Liver (tissue), 9 donors: ENCODE measurements around the gene PDP2. TPM values are rescaled to one million over a fixed set of nuclear protein-coding genes. Genes with fewer than 3 reads are reported as not detected.

ENCODE experiments used
- DNase-seq: peaks from one replicate; pipeline ENCODE4 v3.0.0-alpha.2; 2017; ENCODE audit warnings: low spot score
- H3K27ac ChIP-seq, 2 donors: one replicate each; pipeline ENCODE4 v1.7.0; 2013; ENCODE audit warnings: inconsistent platforms in 2 of 2, low read length in 2 of 2, control low read depth in 1 of 2, low read depth in 1 of 2, mild to moderate bottlenecking in 1 of 2
- H3K27me3 ChIP-seq, 4 donors: one replicate each; pipeline versions ENCODE4 v1.6.1 to v1.7.0; 2013; ENCODE audit warnings: low read length in 3 of 4, inconsistent platforms in 1 of 4, mild to moderate bottlenecking in 1 of 4, moderate library complexity in 1 of 4; ENCODE audit not compliant: control insufficient read depth in 4 of 4, insufficient read depth in 4 of 4
- H3K36me3 ChIP-seq, 4 donors: one replicate each; pipeline versions ENCODE4 v1.6.1 to v1.7.0; 2013; ENCODE audit warnings: low read length in 3 of 4, mild to moderate bottlenecking in 3 of 4, low read depth in 1 of 4, moderate library complexity in 1 of 4; ENCODE audit not compliant: control insufficient read depth in 4 of 4, insufficient read depth in 3 of 4
- H3K4me1 ChIP-seq, 4 donors: one replicate each; pipeline versions ENCODE4 v1.6.1 to v1.7.0; 2013; ENCODE audit warnings: low read length in 3 of 4, mild to moderate bottlenecking in 3 of 4, moderate library complexity in 1 of 4; ENCODE audit not compliant: control insufficient read depth in 4 of 4, insufficient read depth in 4 of 4
- H3K4me3 ChIP-seq, 3 donors: one replicate each; pipeline versions ENCODE4 v1.6.1 to v1.7.0; 2013; ENCODE audit warnings: low read length in 3 of 3, control low read depth in 1 of 3, low read depth in 1 of 3, mild to moderate bottlenecking in 1 of 3
- H3K9ac ChIP-seq, 2 donors: one replicate each; pipeline ENCODE4 v1.7.0; 2013; ENCODE audit warnings: low read length in 2 of 2, mild to moderate bottlenecking in 2 of 2, moderate library complexity in 2 of 2, control low read depth in 1 of 2, low read depth in 1 of 2
- H3K9me3 ChIP-seq, 4 donors: one replicate each; pipeline versions ENCODE4 v1.6.1 to v1.7.0; 2013; ENCODE audit warnings: low read length in 3 of 4; ENCODE audit not compliant: control insufficient read depth in 4 of 4
- EGR1 ChIP-seq, 2 donors: IDR thresholded peaks; 2 replicates each; pipeline ENCODE4 v1.6.1; 2016 to 2018; ENCODE audit warnings: antibody characterized with exemption in 2 of 2, low read depth in 2 of 2
- FOXA1 ChIP-seq: IDR thresholded peaks from 2 replicates; pipeline ENCODE4 v1.6.1; 2016; ENCODE audit warnings: antibody characterized with exemption
- FOXA2 ChIP-seq: IDR thresholded peaks from 2 replicates; pipeline ENCODE4 v1.6.1; 2016; ENCODE audit warnings: antibody characterized with exemption
- GABPA ChIP-seq, 2 donors: IDR thresholded peaks in 1 of 2; conservative IDR thresholded peaks in 1 of 2; 2 replicates each; pipeline ENCODE4 v1.6.1; 2016; ENCODE audit warnings: antibody characterized with exemption in 2 of 2, mild to moderate bottlenecking in 1 of 2, moderate library complexity in 1 of 2
- HNF4A ChIP-seq, 2 donors: conservative IDR thresholded peaks; 2 replicates each; pipeline ENCODE4 v1.6.1; 2016; ENCODE audit warnings: antibody characterized with exemption in 2 of 2, mild to moderate bottlenecking in 2 of 2
- HNF4G ChIP-seq: IDR thresholded peaks from 2 replicates; pipeline ENCODE4 v1.6.1; 2016; ENCODE audit warnings: antibody characterized with exemption
- JUND ChIP-seq, 2 donors: IDR thresholded peaks; 2 replicates each; pipeline ENCODE4 v1.6.1; 2016; ENCODE audit warnings: antibody characterized with exemption in 2 of 2
- NR2F2 ChIP-seq: IDR thresholded peaks from 2 replicates; pipeline ENCODE4 v1.6.1; 2016; ENCODE audit warnings: antibody characterized with exemption
- RAD21 ChIP-seq, 2 donors: IDR thresholded peaks; 2 replicates each; pipeline ENCODE4 v1.6.1; 2016; ENCODE audit warnings: antibody characterized with exemption in 2 of 2, mild to moderate bottlenecking in 2 of 2
- RXRA ChIP-seq, 2 donors: IDR thresholded peaks; 2 replicates each; pipeline ENCODE4 v1.6.1; 2017 to 2018; ENCODE audit warnings: antibody characterized with exemption in 2 of 2, mild to moderate bottlenecking in 1 of 2
- SP1 ChIP-seq: IDR thresholded peaks from 2 replicates; pipeline ENCODE4 v1.6.1; 2018; ENCODE audit warnings: antibody characterized with exemption, mild to moderate bottlenecking
- YY1 ChIP-seq: IDR thresholded peaks from 2 replicates; pipeline ENCODE4 v1.6.1; 2016; ENCODE audit warnings: antibody characterized with exemption, mild to moderate bottlenecking
- WGBS: extraction: QIAGEN DNeasy Blood & Tissue Kit; methylation state at CpG from one replicate; pipeline ENCODE4 v1.1.7; 2013; 5-methylcytosine and 5-hydroxymethylcytosine counted together
- polyA plus RNA-seq, 2 donors: library from polyadenylated mRNA; stranded (reverse) in 1 of 2; unstranded in 1 of 2; fragments of 200-250 nt in 1 of 2; fragments of >200 nt in 1 of 2; fragmentation: Nextera tagmentation in 1 of 2; extraction: Ambion mirVana in 1 of 2; gene quantifications; one replicate each; pipeline versions ENCODE4 v1.2.1 to v1.2.3, GENCODE V29; 2013 to 2015
- total RNA-seq, 2 donors: library from RNA; depleted of rRNA; stranded (reverse); fragments of >200 nt; gene quantifications; one replicate each; pipeline ENCODE4 v1.2.3, GENCODE V29; 2014
- TF ChIP-seq, protein P1 (sequence below): IDR thresholded peaks from 2 replicates; pipeline ENCODE4 v1.6.1; 2016; ENCODE audit warnings: antibody characterized with exemption
- TF ChIP-seq, protein P2 (sequence below): IDR thresholded peaks from 2 replicates; pipeline ENCODE4 v1.6.1; 2016; ENCODE audit warnings: antibody characterized with exemption
- TF ChIP-seq, protein P3 (sequence below): IDR thresholded peaks from 2 replicates; pipeline ENCODE4 v1.6.1; 2016; ENCODE audit warnings: antibody characterized with exemption
- TF ChIP-seq, protein P4 (sequence below): IDR thresholded peaks from 2 replicates; pipeline ENCODE4 v1.6.1; 2016; ENCODE audit warnings: antibody characterized with exemption, mild to moderate bottlenecking
- TF ChIP-seq, protein P5 (sequence below): fragments of 150-350 bp; IDR thresholded peaks from 2 replicates; pipeline ENCODE4 v1.5.1; 2017; ENCODE audit warnings: improper control_type of control experiment, low read depth, low read length; ENCODE audit not compliant: missing input control
- donor health status: healthy.
- donor health status: healthy.
- donor health status: healthy.
- donor health status: healthy.
- donor health status: healthy.

The PDP2 gene
- total and polyA plus RNA-seq, 4 donors: 2.3 to 9.4 (median 6.1) TPM

DNA sequence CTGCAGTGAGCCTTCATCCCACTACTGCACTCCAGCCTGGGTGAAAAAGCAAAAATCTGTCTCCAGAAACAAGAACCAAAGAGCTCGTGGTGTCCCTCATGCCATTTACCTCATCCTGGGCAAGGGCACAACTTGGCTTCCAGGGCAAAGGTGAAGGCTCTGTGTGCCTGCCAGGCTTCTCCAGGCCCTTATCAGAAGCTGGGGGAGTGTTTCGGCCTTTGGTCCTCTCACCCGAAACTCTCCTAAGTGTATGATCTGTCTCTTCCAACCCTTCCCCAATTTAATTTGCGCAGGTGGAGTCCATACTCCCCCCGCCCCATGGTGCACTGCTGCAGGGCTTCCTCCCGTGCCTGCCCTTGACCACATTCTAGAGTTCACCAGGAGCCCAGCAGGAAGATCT lies 56.1 kb downstream of the PDP2 start:
- H3K9ac ChIP-seq: peak overlapping the region; percentile 89 to 93
- no peaks in the 10 kb centered on the region for H3K9me3 ChIP-seq
- H3K4me1 ChIP-seq: peaks cover 10 to 62% (median 54%) of the 10 kb centered on the region in 4 donors
- H3K4me3 ChIP-seq: peak overlapping the region; percentile 77 to 93 (median 81)
- H3K27ac ChIP-seq: peak overlapping the region; percentile 94 to 96
- no peaks in the 10 kb centered on the region for H3K27me3 ChIP-seq
- H3K36me3 ChIP-seq: peaks cover 17 to 23% (median 20%) of the 10 kb centered on the region in 4 donors
- WGBS: 29% methylated on average over 6 of the region's 6 CpGs
- no peak for DNase-seq
- TF ChIP-seq GABPA (IDR thresholded peaks at IDR 0.05 in 1 of 2, conservative IDR thresholded peaks at IDR 0.05 in 1 of 2): peak in 1 of 2 donors; percentile 10
- no peak for TF ChIP-seq FOXA2
- peak; percentile 41 for TF ChIP-seq HNF4G
- no peak for TF ChIP-seq FOXA1
- TF ChIP-seq SP1: peak; percentile 55
- TF ChIP-seq, protein P1, sequence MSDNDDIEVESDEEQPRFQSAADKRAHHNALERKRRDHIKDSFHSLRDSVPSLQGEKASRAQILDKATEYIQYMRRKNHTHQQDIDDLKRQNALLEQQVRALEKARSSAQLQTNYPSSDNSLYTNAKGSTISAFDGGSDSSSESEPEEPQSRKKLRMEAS: peak; percentile 57
- TF ChIP-seq NR2F2: no peak
- TF ChIP-seq JUND (IDR thresholded peaks at IDR 0.05): peak in 1 of 2 donors; percentile 64
- peak; percentile 6 to 9 for TF ChIP-seq RAD21 (IDR thresholded peaks at IDR 0.05)
- TF ChIP-seq EGR1 (IDR thresholded peaks at IDR 0.05; ENCODE audit: low read depth in 2 of 2): no peak
- peak; percentile 84 to 93 for TF ChIP-seq RXRA (IDR thresholded peaks at IDR 0.05)
- peak; percentile 76 to 87 for TF ChIP-seq HNF4A (conservative IDR thresholded peaks at IDR 0.05)
- TF ChIP-seq, protein P2, sequence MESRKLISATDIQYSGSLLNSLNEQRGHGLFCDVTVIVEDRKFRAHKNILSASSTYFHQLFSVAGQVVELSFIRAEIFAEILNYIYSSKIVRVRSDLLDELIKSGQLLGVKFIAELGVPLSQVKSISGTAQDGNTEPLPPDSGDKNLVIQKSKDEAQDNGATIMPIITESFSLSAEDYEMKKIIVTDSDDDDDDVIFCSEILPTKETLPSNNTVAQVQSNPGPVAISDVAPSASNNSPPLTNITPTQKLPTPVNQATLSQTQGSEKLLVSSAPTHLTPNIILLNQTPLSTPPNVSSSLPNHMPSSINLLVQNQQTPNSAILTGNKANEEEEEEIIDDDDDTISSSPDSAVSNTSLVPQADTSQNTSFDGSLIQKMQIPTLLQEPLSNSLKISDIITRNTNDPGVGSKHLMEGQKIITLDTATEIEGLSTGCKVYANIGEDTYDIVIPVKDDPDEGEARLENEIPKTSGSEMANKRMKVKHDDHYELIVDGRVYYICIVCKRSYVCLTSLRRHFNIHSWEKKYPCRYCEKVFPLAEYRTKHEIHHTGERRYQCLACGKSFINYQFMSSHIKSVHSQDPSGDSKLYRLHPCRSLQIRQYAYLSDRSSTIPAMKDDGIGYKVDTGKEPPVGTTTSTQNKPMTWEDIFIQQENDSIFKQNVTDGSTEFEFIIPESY: no peak
- TF ChIP-seq, protein P3, sequence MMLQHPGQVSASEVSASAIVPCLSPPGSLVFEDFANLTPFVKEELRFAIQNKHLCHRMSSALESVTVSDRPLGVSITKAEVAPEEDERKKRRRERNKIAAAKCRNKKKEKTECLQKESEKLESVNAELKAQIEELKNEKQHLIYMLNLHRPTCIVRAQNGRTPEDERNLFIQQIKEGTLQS: no peak
- TF ChIP-seq, protein P4, sequence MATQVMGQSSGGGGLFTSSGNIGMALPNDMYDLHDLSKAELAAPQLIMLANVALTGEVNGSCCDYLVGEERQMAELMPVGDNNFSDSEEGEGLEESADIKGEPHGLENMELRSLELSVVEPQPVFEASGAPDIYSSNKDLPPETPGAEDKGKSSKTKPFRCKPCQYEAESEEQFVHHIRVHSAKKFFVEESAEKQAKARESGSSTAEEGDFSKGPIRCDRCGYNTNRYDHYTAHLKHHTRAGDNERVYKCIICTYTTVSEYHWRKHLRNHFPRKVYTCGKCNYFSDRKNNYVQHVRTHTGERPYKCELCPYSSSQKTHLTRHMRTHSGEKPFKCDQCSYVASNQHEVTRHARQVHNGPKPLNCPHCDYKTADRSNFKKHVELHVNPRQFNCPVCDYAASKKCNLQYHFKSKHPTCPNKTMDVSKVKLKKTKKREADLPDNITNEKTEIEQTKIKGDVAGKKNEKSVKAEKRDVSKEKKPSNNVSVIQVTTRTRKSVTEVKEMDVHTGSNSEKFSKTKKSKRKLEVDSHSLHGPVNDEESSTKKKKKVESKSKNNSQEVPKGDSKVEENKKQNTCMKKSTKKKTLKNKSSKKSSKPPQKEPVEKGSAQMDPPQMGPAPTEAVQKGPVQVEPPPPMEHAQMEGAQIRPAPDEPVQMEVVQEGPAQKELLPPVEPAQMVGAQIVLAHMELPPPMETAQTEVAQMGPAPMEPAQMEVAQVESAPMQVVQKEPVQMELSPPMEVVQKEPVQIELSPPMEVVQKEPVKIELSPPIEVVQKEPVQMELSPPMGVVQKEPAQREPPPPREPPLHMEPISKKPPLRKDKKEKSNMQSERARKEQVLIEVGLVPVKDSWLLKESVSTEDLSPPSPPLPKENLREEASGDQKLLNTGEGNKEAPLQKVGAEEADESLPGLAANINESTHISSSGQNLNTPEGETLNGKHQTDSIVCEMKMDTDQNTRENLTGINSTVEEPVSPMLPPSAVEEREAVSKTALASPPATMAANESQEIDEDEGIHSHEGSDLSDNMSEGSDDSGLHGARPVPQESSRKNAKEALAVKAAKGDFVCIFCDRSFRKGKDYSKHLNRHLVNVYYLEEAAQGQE: peak; percentile 49
- TF ChIP-seq YY1: peak; percentile 67
- TF ChIP-seq, protein P5, sequence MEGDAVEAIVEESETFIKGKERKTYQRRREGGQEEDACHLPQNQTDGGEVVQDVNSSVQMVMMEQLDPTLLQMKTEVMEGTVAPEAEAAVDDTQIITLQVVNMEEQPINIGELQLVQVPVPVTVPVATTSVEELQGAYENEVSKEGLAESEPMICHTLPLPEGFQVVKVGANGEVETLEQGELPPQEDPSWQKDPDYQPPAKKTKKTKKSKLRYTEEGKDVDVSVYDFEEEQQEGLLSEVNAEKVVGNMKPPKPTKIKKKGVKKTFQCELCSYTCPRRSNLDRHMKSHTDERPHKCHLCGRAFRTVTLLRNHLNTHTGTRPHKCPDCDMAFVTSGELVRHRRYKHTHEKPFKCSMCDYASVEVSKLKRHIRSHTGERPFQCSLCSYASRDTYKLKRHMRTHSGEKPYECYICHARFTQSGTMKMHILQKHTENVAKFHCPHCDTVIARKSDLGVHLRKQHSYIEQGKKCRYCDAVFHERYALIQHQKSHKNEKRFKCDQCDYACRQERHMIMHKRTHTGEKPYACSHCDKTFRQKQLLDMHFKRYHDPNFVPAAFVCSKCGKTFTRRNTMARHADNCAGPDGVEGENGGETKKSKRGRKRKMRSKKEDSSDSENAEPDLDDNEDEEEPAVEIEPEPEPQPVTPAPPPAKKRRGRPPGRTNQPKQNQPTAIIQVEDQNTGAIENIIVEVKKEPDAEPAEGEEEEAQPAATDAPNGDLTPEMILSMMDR: no peak
